ENCODE measurements around the gene DNAAF2. TPM values are rescaled to one million over a fixed set of nuclear protein-coding genes. Genes with fewer than 3 reads are reported as not detected.
A peak's percentile ranks its signal among the peaks of the same experiment; 100 is the strongest.

The DNAAF2 gene
- total RNA-seq, 1 experiment from 2014 or later, result 23.1 TPM

DNA sequence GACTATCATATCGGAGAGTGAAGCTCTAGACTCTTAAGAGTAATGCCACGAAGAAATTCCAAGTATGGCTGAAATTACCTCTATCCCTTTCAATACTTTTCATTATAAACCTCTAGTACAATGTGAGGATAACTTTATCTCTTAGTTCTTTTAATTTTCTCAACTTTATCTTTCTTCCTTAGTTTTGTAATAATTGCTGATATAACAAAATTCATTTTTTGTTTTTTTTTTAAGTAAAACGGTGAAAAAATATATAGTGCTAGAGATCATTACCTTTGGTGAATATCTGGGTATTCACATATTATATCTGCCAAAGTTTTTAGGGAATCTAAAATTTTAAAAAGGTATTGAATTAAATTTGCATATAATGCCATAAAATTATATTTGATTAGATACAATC, 19.5 kb upstream of the DNAAF2 start:
- Histone ChIP-seq H2AFZ (ENCODE audit: low read length) (no peak overlapping the region), H4K20me1 (ENCODE audit: insufficient read depth, low read depth, low read length) (no peaks in the 10 kb centered on the region)

DNA sequence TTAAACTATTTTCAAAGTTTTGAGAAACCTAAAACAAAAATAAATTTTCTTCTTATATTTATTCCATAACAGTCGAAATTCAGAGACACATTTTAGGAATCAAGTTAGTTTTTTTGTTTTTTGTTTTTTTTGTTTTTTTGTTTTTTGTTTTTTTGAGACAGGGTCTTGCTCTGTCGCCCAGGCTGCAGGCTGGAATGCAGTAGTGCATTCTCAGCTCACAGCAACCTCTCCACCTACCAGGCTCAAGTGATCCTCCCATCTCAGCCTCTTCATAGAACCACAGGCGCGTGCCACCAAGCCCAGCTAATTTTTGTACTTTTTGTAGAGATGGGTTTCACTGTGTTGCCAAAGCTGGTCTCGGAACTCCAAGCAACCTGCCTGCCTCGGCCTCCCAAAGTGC, 18.5 kb upstream of the DNAAF2 start:
- H3K27me3 ChIP-seq (ENCODE audit: low read length), result no peaks in the 10 kb centered on the region
- no peak overlapping the region for H3K9ac ChIP-seq (ENCODE audit: low read length)
- no peaks in the 10 kb centered on the region for H3K9me2 ChIP-seq (replicated peaks; ENCODE audit: insufficient read depth, low read length)
- H3K36me3 ChIP-seq (ENCODE audit: insufficient read depth, low read length), result peaks cover 33% of the 10 kb centered on the region; the same call in 1 of the 2 replicates
- H3K4me2 ChIP-seq (ENCODE audit: low read depth, low read length, poor library complexity, severe bottlenecking), result no peak overlapping the region
- DNase-seq, result no peak
- no peak overlapping the region for H3K27ac ChIP-seq (ENCODE audit: low read length)
- no peak overlapping the region for H2AFZ ChIP-seq (ENCODE audit: low read length)
- no peaks in the 10 kb centered on the region for H3K4me1 ChIP-seq (ENCODE audit: low read length)
- H4K20me1 ChIP-seq (ENCODE audit: insufficient read depth, low read depth, low read length), result no peaks in the 10 kb centered on the region
- H3K9me3 ChIP-seq (ENCODE audit: low read length), result no peaks in the 10 kb centered on the region
- H3K4me3 ChIP-seq (ENCODE audit: low read length), result no peak overlapping the region
- H3K79me2 ChIP-seq (ENCODE audit: low read length), result peaks cover 17% of the 10 kb centered on the region

More for the DNA sequence above, 19.5 kb upstream of the DNAAF2 start:
- no peak overlapping the region for H3K4me2 ChIP-seq (ENCODE audit: low read depth, low read length, poor library complexity, severe bottlenecking)
- peaks cover 14% of the 10 kb centered on the region for H3K79me2 ChIP-seq (ENCODE audit: low read length)
- no peaks in the 10 kb centered on the region for H3K27me3 ChIP-seq (ENCODE audit: low read length)
- no peak overlapping the region for H3K9ac ChIP-seq (ENCODE audit: low read length)
- peaks cover 33% of the 10 kb centered on the region; the same call in 1 of the 2 replicates for H3K36me3 ChIP-seq (ENCODE audit: insufficient read depth, low read length)
- DNase-seq, result no peak
- no peaks in the 10 kb centered on the region for H3K4me1 ChIP-seq (ENCODE audit: low read length)
- H3K9me3 ChIP-seq (ENCODE audit: low read length), result no peaks in the 10 kb centered on the region
- H3K9me2 ChIP-seq (replicated peaks; ENCODE audit: insufficient read depth, low read length), result no peaks in the 10 kb centered on the region
- no peak overlapping the region for H3K27ac ChIP-seq (ENCODE audit: low read length)
- no peak overlapping the region for H3K4me3 ChIP-seq (ENCODE audit: low read length)

DNA sequence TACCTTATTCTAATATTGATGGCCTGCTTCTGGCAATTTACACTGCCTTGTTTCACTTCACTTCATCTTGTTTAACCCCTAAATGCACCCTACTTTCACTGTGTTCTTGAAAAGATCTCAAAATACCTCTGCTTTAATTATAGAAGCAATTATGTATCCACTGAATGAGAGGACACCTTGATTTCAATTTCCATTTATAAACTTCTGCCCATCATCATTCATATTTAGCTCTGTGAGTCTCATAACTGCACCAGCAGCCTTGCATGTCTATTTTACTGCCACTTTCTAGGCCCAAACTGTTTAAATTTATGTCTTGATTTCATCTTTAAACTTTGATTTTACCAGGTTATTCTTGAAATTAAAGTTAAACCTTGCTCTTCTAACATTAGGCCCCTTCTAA, 7.1 kb upstream of the DNAAF2 start:
- H3K9ac ChIP-seq (ENCODE audit: low read length), result no peak overlapping the region
- no peak for DNase-seq
- H3K27ac ChIP-seq (ENCODE audit: low read length), result no peak overlapping the region
- 0 out of 2 replicates have a peak, but pooled peaks cover 9% of the 10 kb centered on the region for H4K20me1 ChIP-seq (ENCODE audit: insufficient read depth, low read depth, low read length)
- peaks cover 36% of the 10 kb centered on the region; the same call in 1 of the 2 replicates for H3K36me3 ChIP-seq (ENCODE audit: insufficient read depth, low read length)
- no peaks in the 10 kb centered on the region for H3K27me3 ChIP-seq (ENCODE audit: low read length)
- peaks cover 69% of the 10 kb centered on the region for H3K79me2 ChIP-seq (ENCODE audit: low read length)
- H2AFZ ChIP-seq (ENCODE audit: low read length), result no peak overlapping the region
- no peaks in the 10 kb centered on the region for H3K9me3 ChIP-seq (ENCODE audit: low read length)
- peaks cover 14% of the 10 kb centered on the region; the same call in 1 of the 2 replicates for H3K4me1 ChIP-seq (ENCODE audit: low read length)
- no peaks in the 10 kb centered on the region for H3K9me2 ChIP-seq (replicated peaks; ENCODE audit: insufficient read depth, low read length)
- H3K4me2 ChIP-seq (ENCODE audit: low read depth, low read length, poor library complexity, severe bottlenecking), result no peak overlapping the region
- no peak overlapping the region for H3K4me3 ChIP-seq (ENCODE audit: low read length)

DNA sequence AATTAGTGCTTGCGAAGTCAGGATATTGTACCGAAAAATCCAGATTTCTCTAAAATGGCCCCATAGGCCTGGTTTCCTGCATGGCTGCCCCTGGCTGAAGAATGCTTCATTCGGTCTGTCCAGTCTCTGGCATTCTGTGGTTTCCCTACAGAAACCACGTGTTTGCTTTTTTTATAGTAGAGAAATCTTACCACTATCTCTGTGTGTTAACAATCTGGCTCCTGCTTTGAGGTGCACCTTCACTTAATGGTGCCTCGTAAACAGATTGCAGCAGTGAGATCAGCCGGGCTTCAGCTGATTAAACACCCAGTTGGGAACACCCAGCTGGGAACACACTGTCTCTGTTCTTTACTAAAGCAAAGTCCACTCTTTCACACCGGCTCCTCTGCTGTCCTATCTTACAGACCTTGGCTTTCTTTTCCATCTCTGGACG, 6.7 kb upstream of the DNAAF2 start:
- H3K4me3 ChIP-seq (ENCODE audit: low read length), result no peak overlapping the region
- no peak overlapping the region for H2AFZ ChIP-seq (ENCODE audit: low read length)
- H3K4me1 ChIP-seq (ENCODE audit: low read length), result peaks cover 18% of the 10 kb centered on the region
- peaks cover 38% of the 10 kb centered on the region for H3K36me3 ChIP-seq (ENCODE audit: insufficient read depth, low read length)
- H3K9me3 ChIP-seq (ENCODE audit: low read length), result no peaks in the 10 kb centered on the region
- peaks cover 70% of the 10 kb centered on the region for H3K79me2 ChIP-seq (ENCODE audit: low read length)
- no peaks in the 10 kb centered on the region for H3K9me2 ChIP-seq (replicated peaks; ENCODE audit: insufficient read depth, low read length)
- H4K20me1 ChIP-seq (ENCODE audit: insufficient read depth, low read depth, low read length), result peaks cover 12% of the 10 kb centered on the region
- no peak overlapping the region for H3K4me2 ChIP-seq (ENCODE audit: low read depth, low read length, poor library complexity, severe bottlenecking)
- no peak overlapping the region for H3K9ac ChIP-seq (ENCODE audit: low read length)
- no peaks in the 10 kb centered on the region for H3K27me3 ChIP-seq (ENCODE audit: low read length)
- H3K27ac ChIP-seq (ENCODE audit: low read length), result no peak overlapping the region
- DNase-seq, result no peak

DNA sequence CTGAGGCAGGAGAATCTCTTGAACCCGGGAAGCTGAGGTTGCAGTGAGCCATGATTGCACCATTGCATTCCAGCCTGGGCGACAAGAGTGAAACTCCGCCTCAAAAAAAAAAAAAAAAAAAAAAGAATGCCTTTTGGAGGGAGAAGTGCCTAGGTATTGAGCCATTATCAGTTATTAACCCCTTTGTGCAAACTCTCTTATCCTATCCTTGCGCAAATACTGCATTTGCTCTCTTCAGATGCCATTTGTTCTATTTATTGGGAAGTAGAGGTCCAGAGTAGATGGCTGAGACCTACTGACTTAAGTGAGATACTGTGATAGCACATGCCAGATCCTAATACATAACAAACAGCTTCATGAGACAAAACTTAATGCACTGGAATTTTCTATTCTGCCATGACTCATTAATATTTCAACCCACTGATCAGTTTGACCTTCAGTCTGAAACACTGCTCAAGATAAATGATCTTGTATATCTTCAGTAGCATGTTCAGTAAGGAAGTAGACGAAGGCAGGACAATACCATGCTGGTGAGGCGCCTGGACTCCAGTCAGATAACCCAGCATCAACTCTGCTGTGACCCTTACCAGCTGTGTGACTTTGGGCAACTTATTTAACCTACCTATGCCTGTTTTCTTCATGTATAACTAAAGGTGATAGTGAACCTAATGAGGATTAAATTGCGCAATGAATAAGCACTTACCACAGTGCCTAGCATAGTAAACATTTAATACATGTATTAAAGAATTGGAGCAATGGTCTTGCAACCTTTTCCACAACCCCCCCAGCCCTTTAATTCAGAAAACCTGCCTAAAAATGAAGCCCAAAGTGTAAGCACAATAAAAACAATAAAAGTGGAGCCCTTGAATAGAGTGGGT, 5.7 kb upstream of the DNAAF2 start:
- H3K27me3 ChIP-seq (ENCODE audit: low read length), result no peaks in the 10 kb centered on the region
- H3K9me2 ChIP-seq (replicated peaks; ENCODE audit: insufficient read depth, low read length), result no peaks in the 10 kb centered on the region
- peaks cover 43% of the 10 kb centered on the region for H3K36me3 ChIP-seq (ENCODE audit: insufficient read depth, low read length)
- H3K79me2 ChIP-seq (ENCODE audit: low read length), result peaks cover 77% of the 10 kb centered on the region
- H3K4me1 ChIP-seq (ENCODE audit: low read length), result peaks cover 27% of the 10 kb centered on the region
- H3K9me3 ChIP-seq (ENCODE audit: low read length), result no peaks in the 10 kb centered on the region
- no peak overlapping the region for H2AFZ ChIP-seq (ENCODE audit: low read length)
- peaks cover 19% of the 10 kb centered on the region for H4K20me1 ChIP-seq (ENCODE audit: insufficient read depth, low read depth, low read length)
- no peak overlapping the region for H3K4me3 ChIP-seq (ENCODE audit: low read length)
- no peak overlapping the region for H3K27ac ChIP-seq (ENCODE audit: low read length)
- DNase-seq, result no peak
- no peak overlapping the region for H3K4me2 ChIP-seq (ENCODE audit: low read depth, low read length, poor library complexity, severe bottlenecking)
- no peak overlapping the region for H3K9ac ChIP-seq (ENCODE audit: low read length)

DNA sequence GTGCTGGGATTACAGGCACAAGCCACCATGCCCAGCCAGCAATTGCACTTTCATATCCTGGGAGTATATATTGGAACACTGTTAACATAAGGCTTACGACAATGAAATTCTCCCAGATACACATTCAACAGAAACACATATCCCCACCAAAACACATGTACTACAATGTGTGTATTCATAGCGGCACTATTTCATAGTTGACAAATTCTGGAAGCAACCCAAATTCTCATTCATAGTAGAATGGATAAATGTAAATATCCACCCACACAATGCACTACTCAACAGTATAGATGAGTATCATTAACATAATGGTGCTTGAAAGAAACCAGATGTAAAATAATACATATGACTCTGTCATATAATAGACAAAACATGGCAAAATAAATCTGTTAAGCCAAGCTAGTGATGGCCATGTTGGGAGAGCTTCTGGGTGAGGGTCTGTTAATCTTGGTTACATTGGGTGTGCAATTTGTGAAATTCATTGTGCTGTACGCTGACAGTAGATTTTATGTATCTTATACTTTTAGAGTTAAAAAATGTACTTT, 2.6 kb upstream of the DNAAF2 start:
- Histone ChIP-seq H3K9ac (ENCODE audit: low read length) (no peak overlapping the region), H3K36me3 (ENCODE audit: insufficient read depth, low read length) (peaks cover 35% of the 10 kb centered on the region), H3K4me1 (ENCODE audit: low read length) (peaks cover 32% of the 10 kb centered on the region), H3K4me3 (ENCODE audit: low read length) (no peak overlapping the region), H3K79me2 (ENCODE audit: low read length) (peaks cover 96% of the 10 kb centered on the region), H3K27me3 (ENCODE audit: low read length) (no peaks in the 10 kb centered on the region), H3K9me2 (replicated peaks; ENCODE audit: insufficient read depth, low read length) (no peaks in the 10 kb centered on the region), H3K27ac (ENCODE audit: low read length) (no peak overlapping the region), H2AFZ (ENCODE audit: low read length) (no peak overlapping the region), H3K9me3 (ENCODE audit: low read length) (no peaks in the 10 kb centered on the region), H4K20me1 (ENCODE audit: insufficient read depth, low read depth, low read length) (peaks cover 24% of the 10 kb centered on the region), H3K4me2 (ENCODE audit: low read depth, low read length, poor library complexity, severe bottlenecking) (no peak overlapping the region)
- no peak for DNase-seq

DNA sequence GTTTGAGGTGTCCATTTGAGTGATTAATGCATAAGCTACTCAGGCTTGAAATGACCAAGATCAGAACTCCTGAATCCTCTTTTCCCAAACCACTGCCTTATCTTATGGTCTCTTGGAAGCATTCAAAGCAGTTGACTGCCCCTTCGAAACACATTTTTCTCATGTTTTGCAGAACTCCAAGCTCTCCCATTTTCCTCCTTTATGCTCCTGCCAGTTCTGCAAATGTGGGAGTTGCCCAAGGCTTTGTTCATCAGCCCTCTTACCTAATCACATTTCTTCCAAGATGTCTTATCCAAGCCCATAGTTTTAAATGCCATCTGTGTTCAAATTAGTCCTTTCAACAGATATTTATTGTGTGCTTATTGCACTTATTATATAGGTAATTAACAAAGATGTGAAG, 1.8 kb upstream of the DNAAF2 start:
- Histone ChIP-seq H3K4me3 (ENCODE audit: low read length) (no peak overlapping the region; the same call in 1 of the 2 replicates), H3K4me1 (ENCODE audit: low read length) (peaks cover 38% of the 10 kb centered on the region), H3K79me2 (ENCODE audit: low read length) (peaks cover 96% of the 10 kb centered on the region), H3K27me3 (ENCODE audit: low read length) (no peaks in the 10 kb centered on the region), H4K20me1 (ENCODE audit: insufficient read depth, low read depth, low read length) (peaks cover 24% of the 10 kb centered on the region), H3K9me2 (replicated peaks; ENCODE audit: insufficient read depth, low read length) (no peaks in the 10 kb centered on the region), H3K36me3 (ENCODE audit: insufficient read depth, low read length) (peaks cover 39% of the 10 kb centered on the region), H3K4me2 (ENCODE audit: low read depth, low read length, poor library complexity, severe bottlenecking) (peak overlapping the region; percentile 95), H2AFZ (ENCODE audit: low read length) (no peak overlapping the region), H3K27ac (ENCODE audit: low read length) (no peak overlapping the region; the same call in 1 of the 2 replicates), H3K9ac (ENCODE audit: low read length) (no peak overlapping the region), H3K9me3 (ENCODE audit: low read length) (no peaks in the 10 kb centered on the region)
- DNase-seq, result no peak
